HL-60/S4 (cell line): Measurements from ENCODE around the gene TGIF2.
"Not testable (repeated sequence)": the region's sequence is repeated elsewhere in the genome, so short reads cannot be mapped to it uniquely, and the experiment has no call there.

Source experiments
- in situ Hi-C: fragments of 300-500 bp; cut with MboI; formaldehyde crosslinking; loops from 2 replicates; pipeline ENCODE4 v1.14.3; 2022; ENCODE audit warnings: low sequenced_read_pairs

Gene TGIF2

DNA sequence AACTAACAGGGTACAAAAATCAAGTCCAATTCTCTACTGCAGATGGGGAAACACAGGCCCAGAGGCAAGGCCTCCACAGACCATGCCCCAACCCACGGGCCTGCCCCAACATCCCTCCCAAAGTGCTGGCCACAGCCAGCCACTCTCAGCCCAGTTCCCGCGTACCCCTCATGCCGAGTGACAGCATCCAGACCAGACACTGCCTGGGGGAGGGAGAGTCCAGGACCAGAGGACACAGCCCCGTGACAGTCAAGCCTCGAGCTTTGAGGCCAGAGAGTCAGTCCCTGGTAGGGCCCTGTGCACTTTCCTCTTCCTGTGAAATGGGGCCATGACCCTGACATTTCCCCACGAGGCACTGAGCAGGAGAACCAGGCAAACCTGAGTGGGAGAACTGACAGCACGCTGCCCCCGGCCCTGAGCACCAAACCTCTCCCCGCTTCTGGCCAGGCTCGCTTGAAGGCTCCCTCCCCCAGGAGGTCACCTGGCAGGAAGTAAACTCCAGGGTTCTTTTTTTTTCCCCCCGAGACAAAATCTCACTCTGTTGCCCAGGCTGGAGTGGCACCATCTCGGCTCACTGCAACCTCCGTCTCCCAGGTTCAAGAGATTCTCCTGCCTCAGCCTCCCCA, 27.2 kb upstream of the TGIF2 start:
- in situ Hi-C loops: no loop called here

- in situ Hi-C loops: no loop called here
Observed at GRCh38 chr20:36547186-36548005, 26.0 kb upstream of the TGIF2 start.

GRCh38 chr20:36548006-36548315, 25.4 kb upstream of the TGIF2 start:
- in situ Hi-C loops: no loop called here

- in situ Hi-C loops: no loop called here
Observed at GRCh38 chr20:36548704-36549627, 24.4 kb upstream of the TGIF2 start.

DNA sequence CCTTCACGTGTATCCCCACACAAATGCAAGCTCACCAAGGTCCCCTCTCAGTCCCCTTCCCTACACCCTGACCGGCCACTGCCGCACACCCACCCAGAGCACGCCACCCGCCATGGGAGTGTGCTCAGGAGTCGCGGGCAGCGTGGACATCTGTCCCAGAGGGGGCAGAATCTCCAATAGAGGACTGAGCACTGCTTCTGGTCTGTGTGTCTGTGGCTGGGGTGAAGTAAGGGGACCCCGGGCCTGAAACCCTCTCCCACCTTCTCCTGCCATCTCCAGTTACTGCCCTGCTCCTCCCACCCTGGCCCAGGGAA, 23.8 kb upstream of the TGIF2 start:
- in situ Hi-C loops: no loop called here

DNA sequence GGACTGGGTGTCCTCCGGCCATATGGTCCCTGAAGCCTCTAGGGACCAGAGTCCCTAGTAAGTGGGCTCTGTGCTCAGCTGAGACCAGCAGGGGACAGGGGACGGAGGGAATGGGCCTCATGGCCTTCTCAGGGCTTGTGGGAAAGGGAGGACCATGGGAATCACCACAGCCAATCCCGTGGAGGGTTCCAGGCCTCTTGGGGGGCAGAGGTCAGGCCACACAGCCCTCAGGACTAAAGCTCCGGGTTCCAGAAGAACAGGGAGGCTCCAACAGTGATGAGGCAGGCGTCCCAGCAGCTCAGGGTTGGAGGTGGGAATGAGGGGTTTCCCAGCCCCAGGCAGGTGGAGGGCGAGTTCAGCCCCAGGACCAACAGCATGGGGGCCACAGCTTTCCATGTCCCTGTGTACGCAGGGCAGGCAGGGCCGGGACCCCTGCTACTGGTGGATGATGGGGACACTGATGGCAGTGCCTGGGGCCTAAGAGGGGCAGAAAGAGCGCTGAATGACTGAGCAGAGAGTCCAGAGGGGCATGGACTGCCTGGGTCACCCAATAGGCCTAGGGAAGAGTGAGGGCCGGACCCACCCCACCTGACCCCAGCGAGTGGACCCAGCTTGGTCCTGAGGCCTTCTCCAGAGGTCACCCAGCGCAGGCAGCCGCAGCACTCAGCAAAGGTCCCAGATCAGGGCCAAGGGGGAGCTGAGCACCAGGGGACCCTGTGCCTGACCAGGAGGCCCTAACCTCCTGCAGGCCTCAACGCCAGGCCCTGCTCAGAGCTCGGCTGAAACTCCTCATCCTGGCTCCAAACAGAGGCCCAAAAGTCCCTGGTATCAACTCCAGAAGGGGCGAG, 23.2 kb upstream of the TGIF2 start:
- in situ Hi-C loops: no loop called here

DNA sequence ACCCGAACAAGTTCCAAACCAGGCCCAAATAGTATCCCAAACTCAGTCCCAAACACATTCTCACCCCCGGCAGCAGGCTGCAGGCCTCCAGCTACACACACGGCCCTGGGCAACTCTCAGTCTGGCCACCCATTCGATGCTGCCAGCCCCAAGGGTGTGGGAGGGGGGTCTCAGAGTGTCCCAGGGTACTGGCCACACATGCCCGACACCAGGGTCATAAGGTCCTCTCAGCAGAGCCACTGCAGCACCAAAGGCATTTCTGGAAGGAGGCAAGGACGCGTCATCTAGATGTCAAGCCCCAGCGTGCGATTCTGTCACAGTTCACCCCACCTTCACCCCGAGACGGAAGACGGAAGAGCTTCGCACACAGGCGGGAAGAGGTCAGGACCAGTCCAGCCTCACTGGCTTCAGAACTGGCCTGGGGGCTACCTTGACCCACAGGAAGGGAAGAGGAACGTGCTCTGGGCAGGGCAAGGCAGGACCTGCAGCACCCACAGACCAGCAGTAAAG, 22.6 kb upstream of the TGIF2 start:
- in situ Hi-C loops: no loop called here

DNA sequence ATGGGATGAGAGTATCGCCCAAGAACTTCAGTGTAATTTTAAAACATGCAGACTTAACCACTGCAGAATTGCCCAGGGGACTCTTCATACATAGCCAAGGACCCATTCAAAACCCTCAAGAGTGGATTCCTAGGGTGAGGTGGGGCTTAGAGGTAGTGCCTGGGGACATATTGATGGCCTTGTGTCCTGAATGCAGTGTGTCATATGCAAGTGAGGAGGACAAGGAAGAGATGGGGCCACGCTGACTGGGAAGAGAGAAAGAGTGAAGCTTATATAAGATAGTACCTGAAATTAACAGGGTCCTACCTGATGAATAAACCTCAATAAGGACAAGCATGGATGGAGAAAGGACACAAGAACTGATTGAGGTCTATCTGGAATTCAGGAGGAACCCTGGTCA, 18.1 kb upstream of the TGIF2 start:
- in situ Hi-C loops: no loop called here

DNA sequence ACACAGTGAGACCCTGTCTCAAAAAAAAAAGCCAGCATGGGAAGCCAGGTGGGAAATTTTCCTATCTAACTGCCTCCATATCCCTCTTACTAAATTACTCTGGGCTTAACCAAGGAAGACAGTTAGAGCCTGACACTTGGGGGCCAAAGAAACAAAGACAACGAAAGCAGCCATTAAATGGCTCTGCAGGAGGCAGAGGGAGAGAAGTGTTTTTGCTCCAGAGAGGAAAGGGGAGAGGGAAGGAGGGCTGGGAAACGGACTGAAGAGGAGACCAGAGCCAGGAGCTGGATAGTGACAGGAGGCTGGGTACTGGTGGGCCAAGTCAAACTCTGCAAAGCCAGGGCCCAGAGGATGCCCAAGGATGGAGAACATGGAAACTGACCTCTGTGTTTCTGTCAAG, 10.7 kb upstream of the TGIF2 start:
- in situ Hi-C loops: no loop called here

GRCh38 chr20:36563374-36563773, 10.0 kb upstream of the TGIF2 start:
- in situ Hi-C loops: no loop called here

DNA sequence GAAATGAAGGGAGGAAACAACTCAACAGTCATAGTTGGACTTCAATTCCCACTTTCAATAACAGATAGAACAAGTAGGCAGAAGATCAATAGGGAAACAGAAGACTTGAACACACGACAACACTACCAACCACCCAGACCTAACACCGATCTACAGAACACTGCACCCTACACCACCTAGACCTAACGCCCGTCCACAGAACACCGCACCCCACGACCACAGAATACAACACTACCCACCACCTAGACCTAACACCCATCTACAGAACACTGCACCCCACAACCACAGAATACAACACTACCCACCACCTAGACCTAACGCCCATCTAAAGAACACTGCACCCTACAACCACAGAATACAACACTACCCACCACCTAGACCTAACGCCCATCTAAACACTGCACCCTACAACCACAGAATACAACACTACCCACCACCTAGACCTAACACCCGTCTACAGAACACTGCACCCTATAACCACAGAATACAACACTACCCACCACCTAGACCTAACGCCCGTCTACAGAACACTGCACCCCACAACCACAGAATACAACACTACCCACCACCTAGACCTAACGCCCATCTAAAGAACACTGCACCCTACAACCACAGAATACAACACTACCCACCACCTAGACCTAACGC, 9.2 kb upstream of the TGIF2 start:
- in situ Hi-C loops: not testable (repeated sequence)

DNA sequence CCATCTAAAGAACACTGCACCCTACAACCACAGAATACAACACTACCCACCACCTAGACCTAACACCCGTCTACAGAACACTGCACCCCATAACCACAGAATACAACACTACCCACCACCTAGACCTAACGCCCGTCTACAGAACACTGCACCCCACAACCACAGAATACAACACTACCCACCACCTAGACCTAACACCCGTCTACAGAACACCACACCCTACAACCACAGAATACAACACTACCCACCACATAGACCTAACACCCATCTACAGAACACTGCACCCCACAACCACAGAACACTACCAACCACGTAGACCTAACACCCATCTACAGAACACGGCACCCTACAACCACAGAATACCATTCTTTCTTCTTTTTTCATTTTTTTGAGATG, 8.7 kb upstream of the TGIF2 start:
- in situ Hi-C loops: not testable (repeated sequence)

- in situ Hi-C loops: no loop called here
Observed at GRCh38 chr20:36565520-36565919, 7.9 kb upstream of the TGIF2 start.

DNA sequence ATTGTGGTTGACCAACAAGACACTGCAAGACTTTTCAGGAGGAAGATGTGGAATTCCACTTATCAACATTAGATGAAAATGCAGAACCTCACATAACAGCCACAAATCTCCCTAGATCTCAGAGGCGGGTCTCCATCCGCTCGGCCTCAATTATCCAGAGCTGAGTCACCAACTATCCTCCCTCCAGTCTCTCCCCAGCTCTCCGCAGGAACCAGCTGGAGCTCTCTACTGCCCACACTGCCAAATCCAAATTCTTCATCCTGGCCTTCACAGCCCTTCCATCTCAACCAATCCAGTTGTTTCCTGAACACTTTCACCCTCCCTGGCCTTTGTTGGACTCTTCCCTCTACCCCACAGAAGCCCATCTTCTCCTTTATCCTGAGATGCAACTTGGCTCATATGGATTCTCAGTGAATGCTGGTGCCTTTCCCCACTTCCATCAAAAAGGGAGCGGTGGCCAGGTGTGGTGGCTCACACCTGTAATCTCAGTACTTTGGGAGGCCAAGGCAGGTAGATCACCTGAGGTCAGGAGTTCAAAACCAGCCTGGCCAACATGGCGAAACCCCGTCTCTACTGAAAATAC, 3.5 kb upstream of the TGIF2 start:
- in situ Hi-C loops: no loop called here

GRCh38 chr20:36571564-36572504, 1.6 kb upstream of the TGIF2 start:
- in situ Hi-C loops: no loop called here

DNA sequence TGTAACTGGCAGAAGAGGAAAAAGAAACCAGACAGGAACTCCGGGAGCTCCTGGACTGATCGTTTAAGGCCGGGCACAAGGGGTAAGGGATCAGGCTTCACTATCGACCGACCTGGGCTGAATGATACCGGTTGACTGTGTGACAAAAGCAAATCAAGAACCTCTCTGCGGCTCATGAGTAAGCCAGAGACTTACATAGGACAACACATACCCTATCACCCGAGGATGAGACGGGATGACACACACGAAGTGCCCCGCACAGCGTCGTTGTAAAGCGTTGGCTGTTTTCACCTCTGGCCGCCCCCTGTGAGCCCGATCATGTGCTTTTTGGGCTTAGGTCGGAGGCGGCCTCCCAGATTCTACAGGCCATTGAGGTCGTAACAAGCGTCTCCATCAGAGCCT, 695 bp upstream of the TGIF2 start:
- in situ Hi-C loops: no loop called here

DNA sequence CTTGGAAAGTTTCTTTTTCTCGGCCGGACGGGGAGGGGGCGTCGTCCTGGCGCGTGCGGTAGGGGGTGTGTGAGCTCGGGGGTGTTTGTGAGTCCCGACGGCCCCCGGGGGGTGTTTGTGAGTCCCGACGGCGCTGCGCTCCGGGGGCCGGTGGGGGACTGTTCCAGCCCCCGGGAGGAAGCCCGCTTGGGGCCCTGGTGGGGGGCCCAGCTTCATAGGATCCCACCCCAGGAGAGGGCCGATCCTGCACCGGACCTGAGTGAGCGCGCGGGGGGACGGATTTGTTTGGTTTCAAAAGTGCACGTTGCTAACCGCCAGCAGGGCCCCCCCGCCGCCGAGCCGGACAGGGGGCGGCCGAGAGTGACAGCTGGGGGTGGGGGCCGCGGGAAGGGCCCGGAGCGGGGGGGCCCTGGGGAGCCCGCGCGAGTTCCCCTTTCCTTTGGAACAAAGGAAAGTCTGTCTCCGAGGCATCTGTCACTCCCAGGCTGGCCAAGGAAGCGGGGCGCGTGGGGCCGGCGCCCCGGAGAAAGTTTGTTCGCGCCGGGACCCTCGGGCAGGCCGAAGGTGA, 485 bp downstream of the TGIF2 start:
- in situ Hi-C loops: no loop called here

DNA sequence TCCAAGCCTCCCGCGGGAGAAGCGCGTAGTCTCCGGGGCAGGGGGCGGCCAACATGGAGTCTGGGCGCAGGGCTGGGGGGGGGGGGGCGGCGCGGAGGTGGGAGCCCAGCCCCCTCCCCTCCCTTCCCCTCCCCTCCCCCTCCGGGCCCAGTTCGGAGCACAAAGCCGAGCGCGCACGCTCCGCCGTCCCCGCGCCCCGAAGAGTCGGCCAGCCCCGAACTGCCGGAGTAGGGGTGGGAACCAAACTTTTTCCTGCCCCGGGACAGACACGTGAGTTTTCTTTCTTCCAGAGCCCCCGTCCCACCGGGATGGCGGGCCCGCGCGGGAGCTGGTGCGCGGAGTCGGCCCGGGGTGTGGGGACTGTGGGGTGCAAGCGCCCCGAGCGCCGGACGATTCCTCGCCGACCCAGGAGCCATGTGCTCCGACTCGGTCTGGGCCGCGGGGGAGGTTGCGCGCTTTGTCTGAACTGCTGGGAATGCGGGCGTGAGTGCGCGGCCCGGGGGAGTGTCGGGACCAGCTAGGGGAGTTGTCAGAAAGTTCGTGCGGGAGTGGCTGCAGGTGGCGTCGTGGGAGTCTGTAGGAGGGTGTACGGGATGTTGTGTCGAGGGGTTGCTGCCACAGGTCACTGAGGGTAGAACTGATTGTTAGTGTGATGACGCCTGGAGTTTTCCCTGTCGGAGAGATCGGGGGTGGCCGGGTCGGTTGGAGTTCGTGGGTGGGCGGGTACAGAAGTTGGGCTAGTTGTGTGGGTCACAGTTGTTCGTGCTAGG, 1.2 kb downstream of the TGIF2 start:
- in situ Hi-C loops: no loop called here
